CD4-positive, alpha-beta T cell treated with Interleukin-21 for 1 hour (primary cell): ENCODE measurements around the gene CKM.
"Not testable (repeated sequence)": the region's sequence is repeated elsewhere in the genome, so short reads cannot be mapped to it uniquely, and the experiment has no call there.

Source experiments
- DNase-seq: peaks from one replicate; pipeline ENCODE4 v3.0.0-alpha.2; 2020

Gene CKM

GRCh38 chr19:45280471-45280961, 42.2 kb downstream of the CKM start:
- DNase-seq, result no peak

DNA sequence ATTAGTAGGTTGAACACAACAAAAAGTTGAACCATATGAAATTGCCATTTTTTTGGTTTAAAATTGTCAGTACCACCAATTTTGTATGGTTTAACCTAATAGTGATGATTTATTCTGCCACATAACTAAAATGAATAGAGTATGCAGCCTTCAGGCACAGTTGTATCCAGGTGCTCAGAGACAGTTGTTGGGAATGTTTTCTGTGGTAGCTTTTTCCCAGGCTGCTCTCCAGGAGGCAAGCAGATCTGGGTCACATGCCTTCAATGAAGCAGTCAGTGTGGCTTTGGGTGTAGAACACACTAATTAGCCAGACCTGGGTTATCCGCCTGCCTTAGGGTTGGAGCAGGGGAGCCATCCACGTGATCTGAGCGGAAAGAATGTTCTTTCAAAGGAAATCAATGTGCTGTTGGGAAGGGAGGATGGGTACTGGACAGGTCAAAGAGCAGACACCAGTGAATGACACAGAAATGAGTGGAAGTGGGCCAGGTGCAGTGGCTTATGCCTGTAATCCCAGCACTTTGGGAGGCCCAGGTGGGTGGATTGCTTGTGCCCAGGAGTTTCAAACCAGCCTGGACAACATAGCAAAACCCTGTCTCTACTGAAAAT, 43.0 kb downstream of the CKM start:
- DNase-seq, result no peak

DNA sequence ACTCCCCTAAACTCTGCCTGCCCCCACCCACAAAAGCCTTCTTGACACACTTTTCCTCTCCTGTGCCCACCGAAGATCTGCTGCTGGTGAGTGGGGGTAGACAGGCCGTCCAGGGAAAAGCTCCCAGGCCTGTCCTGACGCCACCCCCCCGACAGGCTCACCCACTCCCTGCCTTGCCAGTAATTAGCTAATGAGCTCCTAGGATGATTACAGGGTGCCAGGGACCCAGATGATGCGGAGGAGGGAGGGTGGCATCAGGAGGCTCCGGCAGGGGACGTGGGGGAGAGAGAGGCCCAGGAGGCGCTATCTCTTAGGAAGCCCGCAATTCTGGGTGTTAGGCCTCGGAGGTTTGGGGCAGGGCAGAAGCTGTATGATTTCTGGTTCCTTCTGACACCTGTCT, 44.6 kb downstream of the CKM start:
- DNase-seq, result no peak

GRCh38 chr19:45276284-45276687, 46.4 kb downstream of the CKM start:
- no peak for DNase-seq

- DNase-seq, result no peak
Observed at GRCh38 chr19:45275370-45275971, 47.2 kb downstream of the CKM start.

GRCh38 chr19:45273521-45273855, 49.2 kb downstream of the CKM start:
- no peak for DNase-seq

- no peak for DNase-seq
Observed at GRCh38 chr19:45271735-45272108, 51.0 kb downstream of the CKM start.

- no peak for DNase-seq
Observed at GRCh38 chr19:45271098-45271734, 51.5 kb downstream of the CKM start.

DNA sequence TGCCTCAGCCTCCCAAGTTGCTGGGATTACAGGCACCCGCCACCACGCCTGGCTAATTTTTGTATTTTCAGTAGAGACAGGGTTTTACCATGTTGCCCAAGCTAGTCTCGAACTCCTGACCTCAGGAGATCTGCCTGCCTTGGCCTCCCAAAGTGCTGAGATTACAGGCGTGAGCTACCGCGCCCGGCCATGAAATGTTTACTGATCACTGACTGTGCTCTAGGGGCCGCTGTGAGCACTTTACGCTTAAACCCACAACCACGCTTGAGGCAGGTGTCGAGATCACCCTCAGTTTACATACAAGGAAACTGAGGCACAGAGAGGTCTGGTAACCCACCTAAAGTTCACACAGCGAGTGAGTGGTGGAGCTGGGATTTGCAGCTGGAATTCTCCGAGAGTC, 52.7 kb downstream of the CKM start:
- not testable (repeated sequence) for DNase-seq

GRCh38 chr19:45267296-45267695, 55.4 kb downstream of the CKM start:
- DNase-seq, result no peak

DNA sequence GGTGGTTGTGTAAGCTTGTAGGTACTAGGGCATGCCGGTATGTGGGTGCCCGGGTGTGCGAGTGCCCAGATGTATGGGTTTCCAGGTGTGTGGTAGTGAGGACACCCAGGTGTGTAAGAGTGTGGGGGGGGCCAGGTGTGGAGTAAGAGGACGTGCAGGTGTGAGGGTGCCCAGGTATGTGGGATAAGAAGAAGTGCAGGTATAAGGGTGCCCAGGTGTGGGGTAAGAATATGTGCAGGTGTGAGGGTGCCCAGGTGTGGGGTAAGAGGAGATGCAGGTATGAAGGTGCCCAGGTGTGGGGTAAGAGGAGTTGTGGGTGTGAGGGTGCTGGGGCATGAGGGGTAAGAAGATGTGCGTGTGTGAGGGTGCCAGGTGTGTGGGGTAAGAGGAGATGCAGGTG, 57.3 kb downstream of the CKM start:
- DNase-seq, result no peak

GRCh38 chr19:45264781-45265317, 57.8 kb downstream of the CKM start:
- no peak for DNase-seq

DNA sequence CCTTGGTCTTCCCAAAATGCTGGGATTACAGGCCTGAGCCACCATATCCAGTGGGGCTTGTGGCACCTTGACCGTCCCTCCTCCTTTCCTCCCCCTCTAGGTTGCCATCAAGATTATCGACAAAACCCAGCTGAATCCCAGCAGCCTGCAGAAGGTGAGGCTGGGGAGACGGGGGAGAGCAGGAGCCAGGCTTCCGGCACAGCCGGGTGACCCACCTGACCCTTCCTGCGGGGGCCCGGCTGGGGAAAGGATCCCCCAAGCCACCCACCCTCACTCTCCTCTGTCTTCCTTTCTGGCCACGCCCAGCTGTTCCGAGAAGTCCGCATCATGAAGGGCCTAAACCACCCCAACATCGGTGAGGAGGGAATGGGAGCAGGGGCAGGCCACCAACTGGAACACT, 59.7 kb downstream of the CKM start:
- no peak for DNase-seq

GRCh38 chr19:45262570-45262969, 60.1 kb downstream of the CKM start:
- DNase-seq, result no peak

DNA sequence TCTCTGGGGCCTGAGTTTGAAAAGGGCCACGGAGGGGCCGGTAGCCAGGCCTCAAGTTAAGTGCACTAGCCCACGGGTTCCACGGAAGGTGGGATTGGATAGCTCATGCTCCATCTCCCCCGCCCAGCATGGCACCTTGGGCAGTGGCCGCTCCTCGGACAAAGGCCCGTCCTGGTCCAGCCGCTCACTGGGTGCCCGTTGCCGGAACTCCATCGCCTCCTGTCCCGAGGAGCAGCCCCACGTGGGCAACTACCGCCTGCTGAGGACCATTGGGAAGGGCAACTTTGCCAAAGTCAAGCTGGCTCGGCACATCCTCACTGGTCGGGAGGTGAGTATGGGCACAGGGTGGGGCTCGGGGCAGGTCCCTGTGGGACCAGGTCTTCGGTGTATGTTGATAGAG, 63.8 kb downstream of the CKM start:
- no peak for DNase-seq

DNA sequence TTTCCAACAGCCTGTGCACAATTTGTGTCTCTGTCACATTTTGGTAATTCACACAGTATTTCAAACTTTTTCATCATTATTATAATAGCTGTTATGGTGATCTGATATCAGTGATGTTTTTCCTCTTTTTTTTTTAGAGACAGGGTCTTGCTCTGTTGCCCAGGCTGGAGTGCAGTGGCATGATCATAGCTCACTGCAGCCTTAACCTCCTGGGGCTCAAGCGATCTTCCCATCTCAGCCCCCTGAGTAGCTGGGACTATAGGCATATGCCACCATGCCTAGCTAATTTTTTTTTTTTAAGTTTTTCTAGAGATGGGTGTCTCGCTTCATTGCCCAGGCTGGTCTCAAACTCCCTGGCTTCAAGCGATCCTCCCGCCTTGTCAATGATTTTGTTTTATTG, 65.8 kb downstream of the CKM start:
- no peak for DNase-seq
